Measurements from ENCODE around the gene SLC13A4. TPM values are rescaled to one million over a fixed set of nuclear protein-coding genes. Genes with fewer than 3 reads are reported as not detected.
"Not testable (repeated sequence)": the region's sequence is repeated elsewhere in the genome, so short reads cannot be mapped to it uniquely, and the experiment has no call there.

The SLC13A4 gene
- total RNA-seq, 1 donor from 2014 or later, result not detected

- peak; percentile 68 for DNase-seq
Observed at GRCh38 chr7:135659159-135659846, 68.7 kb downstream of the SLC13A4 start.

- no peak for DNase-seq
Observed at GRCh38 chr7:135658564-135658963, 69.4 kb downstream of the SLC13A4 start.

- DNase-seq, result no peak
Observed at GRCh38 chr7:135653340-135654080, 74.5 kb downstream of the SLC13A4 start.

DNA sequence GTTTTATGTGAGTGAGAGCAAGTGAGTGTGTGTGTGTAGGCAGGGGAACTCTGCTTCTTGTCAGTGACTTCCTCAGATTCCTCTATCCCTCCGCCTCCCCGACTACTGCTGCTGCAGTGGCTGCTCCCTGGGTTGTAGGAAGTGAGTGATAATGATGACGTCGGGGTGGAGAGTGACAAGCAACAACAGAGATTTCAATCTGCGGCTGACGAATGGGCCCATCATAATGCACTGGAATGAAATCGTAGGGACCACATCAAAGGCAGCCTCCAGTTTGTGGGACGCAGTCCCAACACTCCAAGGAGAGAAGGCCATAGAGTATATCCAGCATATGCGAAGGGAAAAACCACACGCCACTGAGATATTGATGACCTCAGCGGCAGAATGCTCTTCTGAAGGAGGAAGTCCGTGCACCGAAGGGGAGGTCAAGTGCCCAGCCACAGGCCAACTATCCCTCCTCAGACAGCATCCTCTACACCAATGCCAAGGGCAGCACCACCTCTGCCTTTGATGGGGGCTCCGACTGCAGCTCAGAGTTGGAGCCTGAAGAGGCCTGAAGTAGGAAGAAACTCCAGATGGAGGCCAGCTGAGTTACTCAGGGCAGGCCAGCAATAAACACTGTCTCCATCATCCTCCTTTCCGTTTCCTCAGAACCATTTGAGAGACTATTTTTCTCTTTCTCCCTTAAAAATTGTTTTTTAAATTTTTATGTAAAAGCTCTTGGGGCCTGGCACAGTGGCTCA is 77.0 kb downstream of the SLC13A4 start:
- DNase-seq, result no peak

GRCh38 chr7:135648235-135648634 is 79.8 kb downstream of the SLC13A4 start:
- DNase-seq, result no peak

DNA sequence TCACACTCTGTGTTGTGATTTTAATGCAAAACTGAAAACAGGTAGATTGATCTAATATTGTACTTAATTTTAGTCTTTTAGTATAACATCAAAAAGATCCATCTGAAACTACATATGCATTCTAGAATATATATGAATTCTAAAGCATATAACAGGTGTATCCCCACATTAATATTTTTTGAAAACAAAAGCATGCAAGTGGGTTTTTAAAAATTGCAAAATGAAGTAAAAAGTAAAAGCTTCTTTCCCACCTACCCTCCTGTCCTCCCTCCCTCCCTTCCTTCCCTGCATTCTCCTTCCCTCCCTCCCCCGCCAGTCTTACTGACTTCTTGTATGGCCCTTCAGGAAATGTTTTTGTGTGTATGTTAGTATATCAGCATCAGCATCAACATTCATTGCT is 80.2 kb downstream of the SLC13A4 start:
- DNase-seq, result no peak

DNA sequence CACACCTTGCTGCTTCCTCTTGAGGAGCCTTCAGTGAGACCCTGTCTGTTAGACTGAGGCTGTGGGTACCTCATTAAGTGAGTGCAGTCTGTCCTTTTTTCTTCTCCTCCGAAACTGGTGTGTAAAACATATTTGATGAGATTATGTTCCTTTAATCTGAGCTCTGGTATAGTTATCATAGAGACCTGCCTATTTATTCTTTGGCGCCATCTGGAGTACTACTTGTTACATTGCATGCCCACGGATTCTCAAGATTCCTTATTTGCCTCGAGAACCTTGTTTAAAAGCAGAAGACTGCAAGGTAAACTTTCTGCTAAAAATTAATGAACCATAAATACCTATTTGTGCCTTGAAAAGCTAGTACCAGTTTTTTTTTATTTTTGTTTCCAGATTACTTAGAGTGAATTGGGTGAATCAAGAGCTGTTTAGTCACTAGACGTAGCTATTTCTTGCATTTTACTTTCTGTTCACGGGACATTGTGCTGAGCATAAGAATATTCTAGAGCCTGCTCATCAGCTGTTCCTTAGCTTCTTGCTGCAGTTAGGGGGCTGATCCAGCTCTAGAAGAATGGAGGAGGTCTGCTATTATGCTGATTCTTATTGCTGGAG is 82.6 kb downstream of the SLC13A4 start:
- peak; percentile 74 for DNase-seq

GRCh38 chr7:135644729-135645128 is 83.3 kb downstream of the SLC13A4 start:
- DNase-seq, result no peak

GRCh38 chr7:135644154-135644553 is 83.8 kb downstream of the SLC13A4 start:
- DNase-seq, result no peak

DNA sequence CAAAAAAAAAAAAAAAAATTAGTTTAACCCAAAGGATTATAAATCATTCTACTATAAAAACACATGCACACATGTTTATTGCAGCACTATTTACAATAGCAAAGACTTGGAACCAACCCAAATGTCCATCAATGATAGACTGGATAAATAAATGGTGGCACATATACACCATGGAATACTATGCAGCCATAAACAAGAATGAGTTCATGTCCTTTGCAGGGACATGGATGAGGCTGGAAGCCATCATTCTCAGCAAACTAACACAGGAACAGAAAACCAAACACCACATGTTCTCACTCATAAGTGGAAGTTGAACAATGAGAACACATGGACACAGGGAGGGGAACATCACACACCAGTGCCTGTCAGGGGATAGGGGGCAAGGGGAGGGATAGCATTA is 88.3 kb downstream of the SLC13A4 start:
- not testable (repeated sequence) for DNase-seq

- DNase-seq, result no peak
Observed at GRCh38 chr7:135634191-135634878, 93.7 kb downstream of the SLC13A4 start.

Other genes with a start within 250 kb of the SLC13A4 start
- 4.8 and 6.7 TPM in 2 replicates for gene CNOT4, start 218.1 kb downstream of the SLC13A4 start, total RNA-seq
- gene NUP205, start 170.3 kb downstream of the SLC13A4 start, total RNA-seq, result 50.2 and 74.1 TPM in 2 replicates
- 7.3 and 7.9 TPM in 2 replicates for gene STMP1, start 65.7 kb downstream of the SLC13A4 start, total RNA-seq
- not detected in 2 replicates for gene FAM180A, start 20.6 kb upstream of the SLC13A4 start, total RNA-seq
- gene MTPN, start 249.2 kb upstream of the SLC13A4 start, total RNA-seq, result 101 and 171 TPM in 2 replicates